B cell (primary cell): Measurements from ENCODE around the gene KRT20. TPM values are rescaled to one million over a fixed set of nuclear protein-coding genes. Genes with fewer than 3 reads are reported as not detected.

ENCODE experiments used
- ATAC-seq: fragments of 200-7000 bp; cut with Tn5 transposase; one replicate; pipeline ENCODE4 v1.10.0; 2021; ENCODE audit warnings: low read depth, mild to moderate bottlenecking, moderate number of reproducible peaks, moderate library complexity
- CTCF ChIA-PET: fragments of 350-600 bp; sonication (Branson Sonifier 250); formaldehyde crosslinking; loops from one replicate; lab custom pipeline; 2021; ENCODE audit warnings: antibody characterized with exemption, inconsistent platforms; lab: Charles Lee
- POLR2A ChIA-PET: fragments of 350-600 bp; sonication (Branson Sonifier 250); formaldehyde crosslinking; loops from one replicate; lab custom pipeline; 2021; ENCODE audit warnings: antibody characterized with exemption; lab: Charles Lee
- DNase-seq: peaks from one replicate; pipeline ENCODE4 v3.0.0; 2013
- H2AFZ ChIP-seq: 2 replicates; pipeline ENCODE4 v1.6.1; 2012; ENCODE audit warnings: mild to moderate bottlenecking, low read depth, low read length; ENCODE audit not compliant: insufficient read depth, poor library complexity, severe bottlenecking
- H3K27ac ChIP-seq, 2 donors: 1 replicate in 1 of 2; 2 replicates in 1 of 2; pipeline ENCODE4 v1.5.1; 2012 to 2013; ENCODE audit warnings: low read length in 2 of 2, mild to moderate bottlenecking in 2 of 2, moderate library complexity in 1 of 2
- H3K27me3 ChIP-seq, 4 experiments: fragments of 200-600 bp in 1 of 4; sonication (generic) in 1 of 4; replicated peaks in 1 of 4; 1 replicate in 2 of 4; 2 replicates in 2 of 4; pipeline versions ENCODE4 v1.6.1 to v1.7.0; 2013 to 2016; ENCODE audit warnings: low read length in 3 of 4, mild to moderate bottlenecking in 2 of 4, mixed read lengths in 1 of 4, moderate library complexity in 1 of 4; ENCODE audit not compliant: insufficient read depth in 4 of 4, control insufficient read depth in 3 of 4; ENCODE audit errors: control extremely low read depth in 1 of 4
- H3K36me3 ChIP-seq, 2 experiments: replicated peaks in 1 of 2; 1 replicate in 1 of 2; 2 replicates in 1 of 2; pipeline versions ENCODE4 v1.6.1 to v1.7.1; 2013; ENCODE audit warnings: low read length in 1 of 2; ENCODE audit not compliant: insufficient read depth in 2 of 2, control insufficient read depth in 1 of 2; ENCODE audit errors: control extremely low read depth in 1 of 2, extremely low read depth in 1 of 2
- H3K4me1 ChIP-seq, 2 donors: fragments of 200-600 bp in 1 of 2; sonication (generic) in 1 of 2; 1 replicate in 1 of 2; 2 replicates in 1 of 2; pipeline versions ENCODE4 v1.5.1 to v1.6.1; 2013 to 2017; ENCODE audit warnings: low read length in 2 of 2; ENCODE audit not compliant: control insufficient read depth in 2 of 2, insufficient read depth in 2 of 2
- H3K4me2 ChIP-seq: replicated peaks from 2 replicates; pipeline ENCODE3; 2012; ENCODE audit warnings: mild to moderate bottlenecking, low read depth, low read length; ENCODE audit not compliant: poor library complexity, severe bottlenecking
- H3K4me3 ChIP-seq, 5 experiments: fragments of 200-600 bp in 1 of 5; sonication (generic) in 1 of 5; 1 replicate in 3 of 5; 2 replicates in 2 of 5; pipeline versions ENCODE4 v1.5.1 to v1.7.0; 2011 to 2016; ENCODE audit warnings: low read length in 4 of 5, mild to moderate bottlenecking in 4 of 5, low read depth in 2 of 5, control low read depth in 1 of 5, moderate library complexity in 1 of 5; ENCODE audit not compliant: insufficient read depth in 1 of 5; ENCODE audit errors: control extremely low read depth in 1 of 5, extremely low read depth in 1 of 5
- H3K79me2 ChIP-seq: fragments of 200-600 bp; sonication (generic); one replicate; pipeline ENCODE4 v1.6.0; 2016; ENCODE audit warnings: low read length; ENCODE audit not compliant: control insufficient read depth, insufficient read depth
- H3K9ac ChIP-seq: fragments of 200-600 bp; sonication (generic); 2 replicates; pipeline ENCODE4 v1.6.1; 2017; ENCODE audit warnings: mild to moderate bottlenecking, low read length, moderate library complexity
- H3K9me3 ChIP-seq, 3 donors: one replicate each; pipeline versions ENCODE4 v1.6.1 to v1.7.1; 2013; ENCODE audit warnings: low read length in 2 of 3; ENCODE audit not compliant: control insufficient read depth in 2 of 3, insufficient read depth in 1 of 3; ENCODE audit errors: control extremely low read depth in 1 of 3
- H4K20me1 ChIP-seq: 2 replicates; pipeline ENCODE4 v1.6.0; 2012; ENCODE audit warnings: mild to moderate bottlenecking, low read length; ENCODE audit not compliant: insufficient read depth, control insufficient read depth, poor library complexity, severe bottlenecking
- H3K27ac Mint-ChIP-seq: one replicate; pipeline ENCODE4 v1.8.0; 2021; ENCODE audit warnings: mixed read lengths
- H3K27me3 Mint-ChIP-seq: one replicate; pipeline ENCODE4 v1.8.0; 2021; ENCODE audit warnings: mixed read lengths
- H3K4me1 Mint-ChIP-seq: one replicate; pipeline ENCODE4 v1.8.0; 2021; ENCODE audit warnings: mixed read lengths
- H3K4me3 Mint-ChIP-seq: one replicate; pipeline ENCODE4 v1.8.0; 2021; ENCODE audit warnings: mixed read lengths
- H3K9me3 Mint-ChIP-seq: one replicate; pipeline ENCODE4 v1.8.0; 2022; ENCODE audit warnings: mixed read lengths; ENCODE audit not compliant: insufficient read depth
- CTCF ChIP-seq: fragments of 200-600 bp; IDR thresholded peaks from one replicate; pipeline ENCODE4 v1.8.0; 2022; ENCODE audit warnings: antibody characterized with exemption, mild to moderate bottlenecking
- EZH2 ChIP-seq: IDR thresholded peaks from 2 replicates; pipeline ENCODE4 v1.6.1; 2012; ENCODE audit warnings: borderline replicate concordance, low read depth, mild to moderate bottlenecking, moderate library complexity, low read length; ENCODE audit not compliant: insufficient read depth, poor library complexity, severe bottlenecking
- WGBS: methylation state at CpG from one replicate; pipeline ENCODE4 v1.1.5; 2013; ENCODE audit warnings: missing lambda C conversion rate; ENCODE audit not compliant: insufficient coverage; 5-methylcytosine and 5-hydroxymethylcytosine counted together
- intact Hi-C: fragments of 100-400 bp; cut with micrococcal nuclease; formaldehyde crosslinking; loops from one replicate; pipeline ENCODE4 v1.10.0; 2022
- polyA plus RNA-seq: library from polyadenylated mRNA; depleted of rRNA; stranded (reverse); fragments of >200 nt; gene quantifications from 2 replicates; pipeline ENCODE4 v1.2.3, GENCODE V29; 2012
- total RNA-seq, 2 donors: library from RNA; stranded (reverse); fragments of 120-200 nt in 1 of 2; gene quantifications; 1 replicate in 1 of 2; 2 replicates in 1 of 2; pipeline versions ENCODE4 v1.2.3 to v1.2.4, GENCODE V29; 2013 to 2022

Gene KRT20
- total and polyA plus RNA-seq, 2 donors (not counting 1 experiment from before 2014, with no cell fraction given): not detected

GRCh38 chr17:40848583-40849235, 36.3 kb downstream of the KRT20 start:
- peaks cover 55% of the 10 kb centered on the region for H3K27me3 Mint-ChIP-seq
- Histone ChIP-seq H3K27me3 (peaks cover 0 to 19% (median 15%) of the 10 kb centered on the region in 4 experiments), H3K4me2 (no peak overlapping the region), H3K79me2 (no peaks in the 10 kb centered on the region), H3K4me3 (no peak overlapping the region), H3K9ac (no peak overlapping the region), H3K36me3 (no peaks in the 10 kb centered on the region), H3K27ac (no peak overlapping the region), H3K9me3 (no peaks in the 10 kb centered on the region), H4K20me1 (no peaks in the 10 kb centered on the region), H2AFZ (no peak overlapping the region), H3K4me1 (no peaks in the 10 kb centered on the region)
- TF ChIP-seq CTCF (no peak), EZH2 (no peak)
- H3K4me3 Mint-ChIP-seq: no peak overlapping the region
- DNase-seq (no peak), ATAC-seq (no peak)
- no peaks in the 10 kb centered on the region for H3K9me3 Mint-ChIP-seq
- intact Hi-C loops: no loop called here
- WGBS: no CpG with 5 or more reads among the region's 1 CpG
- no peak overlapping the region for H3K27ac Mint-ChIP-seq
- no peaks in the 10 kb centered on the region for H3K4me1 Mint-ChIP-seq
- ChIA-PET POLR2A (no interaction called here), CTCF (interaction anchor here (1.1 kb wide), 1 partner anchor 8 kb away, joined by 4 read pairs; no protein-coding TSS in a partner anchor)

- TF ChIP-seq CTCF: no peak
- no peak for TF ChIP-seq EZH2
- intact Hi-C loops: no loop called here
- no peak for ATAC-seq
These were observed 38.4 kb downstream of the KRT20 start for GRCh38 chr17:40846515-40847144.

More at GRCh38 chr17:40846515-40847144, 38.4 kb downstream of the KRT20 start:
- Mint-ChIP-seq H3K27me3 (peaks cover 62% of the 10 kb centered on the region), H3K27ac (no peak overlapping the region), H3K4me1 (peaks cover 3% of the 10 kb centered on the region), H3K4me3 (no peak overlapping the region), H3K9me3 (no peaks in the 10 kb centered on the region)
- Histone ChIP-seq H3K27ac (no peak overlapping the region), H3K79me2 (no peaks in the 10 kb centered on the region), H3K9me3 (no peaks in the 10 kb centered on the region), H3K36me3 (no peaks in the 10 kb centered on the region), H3K4me3 (no peak overlapping the region), H3K27me3 (peaks cover 0 to 29% (median 15%) of the 10 kb centered on the region in 4 experiments), H2AFZ (no peak overlapping the region), H3K4me1 (no peaks in the 10 kb centered on the region), H3K4me2 (no peak overlapping the region), H3K9ac (no peak overlapping the region), H4K20me1 (no peaks in the 10 kb centered on the region)
- POLR2A ChIA-PET: interaction anchor here (0.7 kb wide), 1 partner anchor 178 kb away, joined by 7 read pairs; no protein-coding TSS in a partner anchor
- WGBS: no CpG with 5 or more reads among the region's 1 CpG
- no peak for DNase-seq
- CTCF ChIA-PET: interaction anchor here (1.5 kb wide), 1 partner anchor 11 kb away, joined by 4 read pairs; no protein-coding TSS in a partner anchor
